Upper lobe of left lung (tissue), 6 donors: Measurements from ENCODE around the gene MYO5B. TPM values are rescaled to one million over a fixed set of nuclear protein-coding genes. Genes with fewer than 3 reads are reported as not detected.

ENCODE experiments used
- ATAC-seq, 2 donors: fragments of 200-7000 bp; cut with Tn5 transposase; one replicate each; pipeline ENCODE4 v1.9.1; 2022; ENCODE audit warnings: mild to moderate bottlenecking in 2 of 2, moderate library complexity in 2 of 2; ENCODE audit not compliant: low FRiP score in 2 of 2
- DNase-seq, 2 donors: peaks; one replicate each; pipeline ENCODE4 v3.0.0-alpha.2; 2019 to 2020
- H3K27ac ChIP-seq, 4 donors: fragments of 200-600 bp; sonication (generic); one replicate each; pipeline ENCODE4 v1.5.1; 2016 to 2019
- H3K27me3 ChIP-seq, 4 donors: fragments of 200-600 bp; sonication (generic); one replicate each; pipeline ENCODE4 v1.5.1; 2017 to 2019
- H3K36me3 ChIP-seq, 4 donors: fragments of 200-600 bp; sonication (generic); one replicate each; pipeline ENCODE4 v1.5.1; 2016 to 2019
- H3K4me1 ChIP-seq, 4 donors: fragments of 200-600 bp; sonication (generic); one replicate each; pipeline ENCODE4 v1.5.1; 2018 to 2019
- H3K4me3 ChIP-seq, 4 donors: fragments of 200-600 bp; sonication (generic); one replicate each; pipeline ENCODE4 v1.5.1; 2017 to 2019; ENCODE audit warnings: mild to moderate bottlenecking in 2 of 4, moderate library complexity in 1 of 4
- H3K9me3 ChIP-seq, 4 donors: fragments of 200-600 bp; sonication (generic); one replicate each; pipeline ENCODE4 v1.5.1; 2018 to 2019
- EP300 ChIP-seq, 4 donors: sonication (generic); formaldehyde crosslinking; IDR thresholded peaks; one replicate each; pipeline ENCODE4 v1.5.1; 2017; ENCODE audit warnings: antibody characterized with exemption in 4 of 4, control low read depth in 2 of 4
- POLR2A ChIP-seq, 4 donors: fragments of 450-650 bp; IDR thresholded peaks; one replicate each; pipeline ENCODE4 v1.5.1; 2016 to 2017; ENCODE audit warnings: antibody characterized with exemption in 4 of 4, mild to moderate bottlenecking in 2 of 4
- POLR2AphosphoS5 ChIP-seq, 2 donors: sonication (generic); formaldehyde crosslinking; IDR thresholded peaks; one replicate each; pipeline ENCODE4 v1.5.1; 2017; ENCODE audit warnings: antibody characterized with exemption in 2 of 2
- WGBS, 2 donors: methylation state at CpG; one replicate each; pipeline ENCODE4 v1.1.5; 2017 to 2018; 5-methylcytosine and 5-hydroxymethylcytosine counted together
- total RNA-seq, 6 donors: library from RNA; depleted of rRNA in 4 of 6; stranded (reverse); fragments of >200 nt in 4 of 6; gene quantifications; one replicate each; pipeline versions ENCODE4 v1.1.0 to v1.2.1, GENCODE V29; 2016 to 2021
- TF ChIP-seq, protein P1 (sequence below), 6 experiments: fragments of 450-650 bp in 4 of 6; fragments of 200-600 bp in 2 of 6; sonication (generic) in 2 of 6; IDR thresholded peaks; one replicate each; pipeline ENCODE4 v1.5.1; 2016 to 2019; ENCODE audit warnings: antibody characterized with exemption in 6 of 6
- donor health status: DM: no; HTN: no; CAD: no; lungs with moderate emphysema.
- donor health status: DM: no; HTN: yes; CAD: no; lungs with severe emphysema.

MYO5B gene
- total RNA-seq, 6 donors from 2014 or later, result 25.4 to 95.2 (median 49.6) TPM

DNA sequence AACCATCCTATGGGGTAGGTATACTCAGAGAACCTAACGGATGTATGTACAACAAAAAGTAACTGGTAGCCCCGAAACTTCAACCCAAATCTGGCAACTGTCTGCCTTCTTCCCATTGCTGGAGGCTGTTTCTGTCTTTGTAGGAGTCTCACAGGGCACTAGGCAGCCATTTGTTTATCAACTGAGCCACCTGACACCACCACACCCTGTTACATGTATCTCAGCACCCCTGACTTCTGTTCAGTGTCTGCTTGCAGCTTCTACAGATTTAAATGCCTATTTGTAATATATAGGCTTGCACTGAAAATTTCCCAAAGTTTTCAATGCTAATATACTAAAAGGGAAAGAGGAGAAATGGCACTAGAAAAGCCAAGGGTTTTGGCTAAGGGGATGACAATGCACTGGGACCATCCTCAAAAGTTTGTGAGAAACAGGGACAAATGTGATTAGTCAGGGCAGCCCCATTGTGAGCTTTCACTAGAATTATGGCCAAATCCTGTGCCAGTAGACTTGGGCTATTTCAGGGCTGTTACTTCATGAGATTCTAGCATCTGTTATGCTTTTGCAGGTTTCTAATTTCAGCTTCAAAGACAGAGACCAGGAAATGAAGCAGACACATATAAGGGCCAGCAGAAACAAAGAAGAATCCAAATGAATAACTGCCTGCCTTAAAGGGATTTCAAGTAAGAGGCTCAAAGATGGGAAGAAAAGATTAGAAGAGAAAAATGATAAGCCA lies 103.3 kb downstream of the MYO5B start:
- Histone ChIP-seq H3K9me3 (no peaks in the 10 kb centered on the region), H3K36me3 (no peaks in the 10 kb centered on the region), H3K4me3 (no peak overlapping the region), H3K27ac (no peak overlapping the region), H3K4me1 (peaks cover 0 to 3% (median 0%) of the 10 kb centered on the region in 4 donors), H3K27me3 (no peaks in the 10 kb centered on the region)
- DNase-seq (no peak), ATAC-seq (no peak)
- TF ChIP-seq EP300 (IDR thresholded peaks at IDR 0.05) (no peak), POLR2AphosphoS5 (IDR thresholded peaks at IDR 0.05) (no peak), POLR2A (IDR thresholded peaks at IDR 0.05) (no peak)
- TF ChIP-seq, protein P1, sequence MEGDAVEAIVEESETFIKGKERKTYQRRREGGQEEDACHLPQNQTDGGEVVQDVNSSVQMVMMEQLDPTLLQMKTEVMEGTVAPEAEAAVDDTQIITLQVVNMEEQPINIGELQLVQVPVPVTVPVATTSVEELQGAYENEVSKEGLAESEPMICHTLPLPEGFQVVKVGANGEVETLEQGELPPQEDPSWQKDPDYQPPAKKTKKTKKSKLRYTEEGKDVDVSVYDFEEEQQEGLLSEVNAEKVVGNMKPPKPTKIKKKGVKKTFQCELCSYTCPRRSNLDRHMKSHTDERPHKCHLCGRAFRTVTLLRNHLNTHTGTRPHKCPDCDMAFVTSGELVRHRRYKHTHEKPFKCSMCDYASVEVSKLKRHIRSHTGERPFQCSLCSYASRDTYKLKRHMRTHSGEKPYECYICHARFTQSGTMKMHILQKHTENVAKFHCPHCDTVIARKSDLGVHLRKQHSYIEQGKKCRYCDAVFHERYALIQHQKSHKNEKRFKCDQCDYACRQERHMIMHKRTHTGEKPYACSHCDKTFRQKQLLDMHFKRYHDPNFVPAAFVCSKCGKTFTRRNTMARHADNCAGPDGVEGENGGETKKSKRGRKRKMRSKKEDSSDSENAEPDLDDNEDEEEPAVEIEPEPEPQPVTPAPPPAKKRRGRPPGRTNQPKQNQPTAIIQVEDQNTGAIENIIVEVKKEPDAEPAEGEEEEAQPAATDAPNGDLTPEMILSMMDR (IDR thresholded peaks at IDR 0.05), result no peak
- WGBS, 2 donors, result 81 to 88% methylated on average over 2 of the region's 2 CpGs

- no peaks in the 10 kb centered on the region for H3K27me3 ChIP-seq
- TF ChIP-seq POLR2A (IDR thresholded peaks at IDR 0.05), result no peak
- no peak for TF ChIP-seq EP300 (IDR thresholded peaks at IDR 0.05)
- TF ChIP-seq, protein P1 (IDR thresholded peaks at IDR 0.05), result no peak
- no peak for TF ChIP-seq POLR2AphosphoS5 (IDR thresholded peaks at IDR 0.05)
- no peaks in the 10 kb centered on the region for H3K9me3 ChIP-seq
- H3K4me1 ChIP-seq, result peaks cover 0 to 3% (median 0%) of the 10 kb centered on the region in 4 donors
- WGBS, 2 donors, result 77 to 84% methylated on average over 6 of the region's 6 CpGs
- ATAC-seq (no peak), DNase-seq (no peak)
- no peak overlapping the region for H3K27ac ChIP-seq
- H3K36me3 ChIP-seq, result no peaks in the 10 kb centered on the region
- H3K4me3 ChIP-seq, result no peak overlapping the region
These were observed 104.3 kb downstream of the MYO5B start for GRCh38 chr18:50090370-50091312.

DNA sequence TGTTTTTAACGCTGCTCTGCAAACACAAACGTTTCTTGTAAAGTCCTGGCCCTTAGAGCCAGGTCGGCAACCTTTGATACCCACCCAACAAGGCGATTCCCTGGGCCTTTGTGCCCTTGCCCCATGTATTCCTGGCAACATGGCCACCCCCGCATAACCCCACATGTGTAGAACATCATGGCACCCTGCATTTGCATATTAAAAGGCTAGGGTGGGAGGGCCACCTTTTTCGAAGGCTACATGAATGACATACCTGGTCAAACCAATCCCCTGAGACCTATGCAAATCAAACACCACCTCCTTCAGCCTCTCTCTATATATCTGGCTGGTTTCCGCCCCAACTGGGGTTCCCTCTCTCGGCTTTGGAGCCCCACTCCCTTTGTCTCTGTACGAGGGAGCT lies 105.2 kb downstream of the MYO5B start:
- no peaks in the 10 kb centered on the region for H3K9me3 ChIP-seq
- H3K36me3 ChIP-seq, result no peaks in the 10 kb centered on the region
- H3K4me1 ChIP-seq, result peaks cover 0 to 3% (median 0%) of the 10 kb centered on the region in 4 donors
- DNase-seq (no peak), ATAC-seq (no peak)
- no peak overlapping the region for H3K4me3 ChIP-seq
- no peaks in the 10 kb centered on the region for H3K27me3 ChIP-seq
- no peak for TF ChIP-seq EP300 (IDR thresholded peaks at IDR 0.05)
- TF ChIP-seq POLR2AphosphoS5 (IDR thresholded peaks at IDR 0.05), result no peak
- no peak for TF ChIP-seq POLR2A (IDR thresholded peaks at IDR 0.05)
- TF ChIP-seq, protein P1 (IDR thresholded peaks at IDR 0.05), result no peak
- WGBS, 2 donors, result 80 to 85% methylated on average over 9 of the region's 9 CpGs
- H3K27ac ChIP-seq, result no peak overlapping the region

- H3K4me3 ChIP-seq, result no peak overlapping the region
- WGBS, 2 donors, result 57 to 69% methylated on average over 3 of the region's 3 CpGs
- TF ChIP-seq POLR2AphosphoS5 (IDR thresholded peaks at IDR 0.05) (no peak), POLR2A (IDR thresholded peaks at IDR 0.05) (no peak), EP300 (IDR thresholded peaks at IDR 0.05) (no peak)
- TF ChIP-seq, protein P1 (IDR thresholded peaks at IDR 0.05), result no peak
- no peaks in the 10 kb centered on the region for H3K36me3 ChIP-seq
- no peak for DNase-seq
- H3K27ac ChIP-seq, result no peak overlapping the region
- H3K9me3 ChIP-seq, result no peaks in the 10 kb centered on the region
- peaks cover 0 to 3% (median 0%) of the 10 kb centered on the region in 4 donors for H3K4me1 ChIP-seq
- H3K27me3 ChIP-seq, result no peaks in the 10 kb centered on the region
- no peak for ATAC-seq
These were observed 111.2 kb downstream of the MYO5B start for GRCh38 chr18:50083708-50084107.
